Uterus (tissue), 4 donors: ENCODE measurements around the gene PPFIBP1. TPM values are rescaled to one million over a fixed set of nuclear protein-coding genes. Genes with fewer than 3 reads are reported as not detected.

Experiments
- DNase-seq, 2 donors: peaks; one replicate each; pipeline ENCODE4 v3.0.0-alpha.2; 2019 to 2020
- H3K27ac ChIP-seq, 2 donors: fragments of 200-600 bp; sonication (generic); 1 replicate in 1 of 2; 2 replicates in 1 of 2; pipeline ENCODE4 v1.5.1; 2016 to 2018
- H3K27me3 ChIP-seq, 2 donors: fragments of 200-600 bp; sonication (generic); one replicate each; pipeline ENCODE4 v1.5.1; 2018 to 2019; ENCODE audit warnings: control low read depth in 1 of 2
- H3K36me3 ChIP-seq, 2 donors: fragments of 200-600 bp; sonication (generic); one replicate each; pipeline ENCODE4 v1.5.1; 2019; ENCODE audit warnings: control low read depth in 1 of 2
- H3K4me1 ChIP-seq, 2 donors: fragments of 200-600 bp; sonication (generic); one replicate each; pipeline ENCODE4 v1.5.1; 2018 to 2019; ENCODE audit warnings: control low read depth in 1 of 2
- H3K4me3 ChIP-seq, 2 donors: fragments of 200-600 bp; sonication (generic); 1 replicate in 1 of 2; 2 replicates in 1 of 2; pipeline ENCODE4 v1.5.1; 2018 to 2019; ENCODE audit warnings: mild to moderate bottlenecking in 1 of 2
- H3K9me3 ChIP-seq, 2 donors: fragments of 200-600 bp; sonication (generic); one replicate each; pipeline ENCODE4 v1.5.1; 2019; ENCODE audit warnings: control low read depth in 1 of 2
- POLR2A ChIP-seq, 2 donors: fragments of 450-650 bp; IDR thresholded peaks; one replicate each; pipeline ENCODE4 v1.6.1; 2016; ENCODE audit warnings: antibody characterized with exemption in 2 of 2, mild to moderate bottlenecking in 1 of 2, moderate library complexity in 1 of 2
- intact Hi-C: fragments of 100-400 bp; cut with DNase I; formaldehyde crosslinking; loops from one replicate; pipeline ENCODE4 v1.15.1; 2023; ENCODE audit warnings: low total_unique reads
- total RNA-seq, 4 donors: library from RNA; depleted of rRNA in 3 of 4; stranded (reverse); fragments of >200 nt in 3 of 4; gene quantifications; one replicate each; pipeline versions ENCODE4 v1.1.0 to v1.2.4, GENCODE V29; 2014 to 2023
- TF ChIP-seq, protein P1 (sequence below), 4 experiments: fragments of 200-600 bp in 2 of 4; fragments of 450-650 bp in 2 of 4; sonication (generic) in 2 of 4; IDR thresholded peaks; one replicate each; pipeline ENCODE4 v1.5.1; 2016 to 2019; ENCODE audit warnings: antibody characterized with exemption in 4 of 4, mild to moderate bottlenecking in 2 of 4, moderate library complexity in 1 of 4
- donor health status: DM: yes; HTN: yes; CAD: no.

Gene PPFIBP1
- total RNA-seq, 4 donors from 2014 or later, result 43.8 to 139 (median 82.7) TPM

DNA sequence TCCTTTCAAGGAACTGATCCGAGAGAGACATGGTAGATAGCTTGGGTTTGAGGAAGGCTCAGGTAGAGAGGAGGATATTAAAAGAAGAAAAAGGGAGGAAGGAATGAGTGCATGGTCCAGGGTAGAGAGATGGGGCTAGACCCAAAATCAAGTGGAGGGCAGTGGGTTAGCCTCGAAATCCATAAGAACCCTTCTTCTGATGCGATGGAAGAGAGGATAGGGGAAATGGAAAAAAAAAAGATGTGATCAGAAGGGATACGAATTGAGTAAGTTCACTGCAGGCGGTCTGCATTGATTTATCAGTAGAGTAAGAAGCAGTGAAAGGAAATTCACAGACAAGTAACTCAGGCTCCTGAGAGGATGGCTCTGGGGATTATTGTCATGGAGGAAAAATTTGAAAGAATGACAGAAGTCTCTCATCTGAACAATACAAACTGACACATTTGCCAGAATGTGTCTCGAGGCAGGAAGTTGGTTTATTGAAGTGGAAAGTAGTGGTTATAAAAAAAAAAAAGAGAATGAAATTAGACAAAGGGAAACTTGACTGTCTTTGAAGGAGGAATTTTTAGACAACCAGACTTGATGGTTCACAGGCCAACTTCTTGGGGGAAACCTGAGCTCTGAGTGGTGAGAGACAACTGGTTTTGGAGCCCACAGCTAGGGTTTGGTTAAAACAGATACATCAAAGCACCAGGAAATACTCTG is 10.2 kb downstream of the PPFIBP1 start:
- DNase-seq, result no peak
- Histone ChIP-seq H3K4me3 (no peak overlapping the region), H3K27me3 (no peaks in the 10 kb centered on the region), H3K36me3 (no peaks in the 10 kb centered on the region), H3K27ac (no peak overlapping the region), H3K9me3 (no peaks in the 10 kb centered on the region), H3K4me1 (peaks cover 0 to 14% of the 10 kb centered on the region in 2 donors)
- intact Hi-C loops, result no loop called here
- no peak for TF ChIP-seq POLR2A (IDR thresholded peaks at IDR 0.05)
- TF ChIP-seq, protein P1, sequence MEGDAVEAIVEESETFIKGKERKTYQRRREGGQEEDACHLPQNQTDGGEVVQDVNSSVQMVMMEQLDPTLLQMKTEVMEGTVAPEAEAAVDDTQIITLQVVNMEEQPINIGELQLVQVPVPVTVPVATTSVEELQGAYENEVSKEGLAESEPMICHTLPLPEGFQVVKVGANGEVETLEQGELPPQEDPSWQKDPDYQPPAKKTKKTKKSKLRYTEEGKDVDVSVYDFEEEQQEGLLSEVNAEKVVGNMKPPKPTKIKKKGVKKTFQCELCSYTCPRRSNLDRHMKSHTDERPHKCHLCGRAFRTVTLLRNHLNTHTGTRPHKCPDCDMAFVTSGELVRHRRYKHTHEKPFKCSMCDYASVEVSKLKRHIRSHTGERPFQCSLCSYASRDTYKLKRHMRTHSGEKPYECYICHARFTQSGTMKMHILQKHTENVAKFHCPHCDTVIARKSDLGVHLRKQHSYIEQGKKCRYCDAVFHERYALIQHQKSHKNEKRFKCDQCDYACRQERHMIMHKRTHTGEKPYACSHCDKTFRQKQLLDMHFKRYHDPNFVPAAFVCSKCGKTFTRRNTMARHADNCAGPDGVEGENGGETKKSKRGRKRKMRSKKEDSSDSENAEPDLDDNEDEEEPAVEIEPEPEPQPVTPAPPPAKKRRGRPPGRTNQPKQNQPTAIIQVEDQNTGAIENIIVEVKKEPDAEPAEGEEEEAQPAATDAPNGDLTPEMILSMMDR (IDR thresholded peaks at IDR 0.05), result no peak

DNA sequence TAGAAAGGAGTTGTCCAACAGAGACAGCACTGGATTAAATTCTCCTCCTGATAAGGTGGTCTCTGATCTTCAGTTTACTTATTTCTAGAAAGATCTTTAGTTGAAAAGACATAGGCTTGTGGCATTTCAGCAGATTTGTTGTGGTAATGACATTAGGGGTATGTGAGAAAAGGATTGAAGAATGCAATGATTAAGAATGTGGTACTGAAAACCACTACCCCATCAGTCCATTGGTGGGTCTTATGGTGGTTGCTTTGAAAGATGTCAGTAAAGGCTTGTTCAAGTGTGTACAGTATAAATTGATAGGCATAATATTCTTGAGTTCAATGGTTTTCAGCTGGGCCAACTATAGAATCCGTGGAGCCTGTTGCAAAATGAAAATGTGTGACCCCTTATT is 10.8 kb downstream of the PPFIBP1 start:
- no peak for DNase-seq
- Histone ChIP-seq H3K4me1 (peaks cover 0 to 17% of the 10 kb centered on the region in 2 donors), H3K27me3 (no peaks in the 10 kb centered on the region), H3K9me3 (no peaks in the 10 kb centered on the region), H3K4me3 (no peak overlapping the region), H3K27ac (no peak overlapping the region), H3K36me3 (no peaks in the 10 kb centered on the region)
- TF ChIP-seq, protein P1 (IDR thresholded peaks at IDR 0.05), result no peak
- no peak for TF ChIP-seq POLR2A (IDR thresholded peaks at IDR 0.05)
- intact Hi-C loops, result no loop called here

DNA sequence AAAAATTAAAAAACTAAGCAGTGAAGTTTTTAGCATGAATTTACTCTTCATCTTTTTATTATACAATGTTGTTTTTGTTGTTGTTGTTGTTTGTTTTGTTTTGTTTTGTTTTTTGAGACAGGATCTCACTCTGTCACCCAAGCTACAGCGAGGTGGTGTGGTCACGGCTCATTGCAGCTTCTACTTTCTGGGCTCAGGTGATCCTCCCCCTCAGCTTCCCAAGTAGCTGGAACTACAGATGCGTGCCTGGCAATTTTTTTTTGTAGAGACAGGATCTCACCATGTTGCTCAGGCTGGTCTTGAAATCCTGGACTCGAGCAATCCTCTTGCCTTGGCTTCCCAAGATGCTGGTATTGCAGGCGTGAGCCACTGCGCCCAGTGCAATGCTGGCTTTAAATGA is 11.3 kb downstream of the PPFIBP1 start:
- no peak for DNase-seq
- intact Hi-C loops, result no loop called here
- Histone ChIP-seq H3K9me3 (no peaks in the 10 kb centered on the region), H3K36me3 (no peaks in the 10 kb centered on the region), H3K27ac (no peak overlapping the region), H3K27me3 (no peaks in the 10 kb centered on the region), H3K4me3 (no peak overlapping the region), H3K4me1 (peaks cover 0 to 22% of the 10 kb centered on the region in 2 donors)
- TF ChIP-seq, protein P1 (IDR thresholded peaks at IDR 0.05), result no peak
- TF ChIP-seq POLR2A (IDR thresholded peaks at IDR 0.05), result no peak

DNA sequence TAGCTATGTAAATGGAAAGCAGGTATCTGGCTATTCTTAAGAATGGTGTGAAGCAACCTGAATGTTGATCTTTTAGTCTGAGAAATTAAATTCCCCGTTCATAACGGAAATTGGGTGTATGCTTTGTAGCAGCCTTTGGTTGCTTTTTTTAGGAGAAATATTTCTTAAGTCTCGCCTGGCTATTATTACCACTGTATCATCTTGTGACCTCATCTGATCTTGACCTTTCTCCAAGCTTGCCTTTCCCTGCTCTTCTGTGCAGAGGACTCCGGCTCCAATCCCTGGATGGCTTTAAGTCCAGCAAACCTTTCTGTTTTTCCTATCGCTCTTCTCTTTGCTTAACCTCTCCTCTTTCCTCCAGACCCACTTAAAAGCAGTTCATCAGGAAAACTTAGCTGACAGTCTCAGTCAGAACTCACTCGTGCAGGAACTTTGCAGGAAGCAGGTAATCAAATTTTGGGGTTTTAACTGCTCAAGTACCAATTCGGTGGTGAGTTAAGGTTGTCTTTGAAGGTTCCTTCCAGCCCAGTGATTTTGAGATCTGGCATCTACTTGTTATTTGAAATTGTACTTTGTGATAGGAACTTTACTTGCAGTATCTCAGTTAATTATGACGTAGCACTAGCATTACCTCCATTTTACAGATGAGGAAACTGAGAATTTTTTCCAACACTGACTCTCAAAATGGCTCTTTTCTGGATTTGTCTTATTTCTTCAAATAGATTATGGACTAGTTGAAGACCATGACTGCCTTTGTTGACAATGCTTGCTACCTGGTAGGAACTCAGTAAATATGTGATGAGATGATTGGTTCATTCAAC is 14.1 kb downstream of the PPFIBP1 start:
- H3K36me3 ChIP-seq, result no peaks in the 10 kb centered on the region
- intact Hi-C loops, result no loop called here
- no peaks in the 10 kb centered on the region for H3K27me3 ChIP-seq
- peaks cover 0 to 32% of the 10 kb centered on the region in 2 donors for H3K4me1 ChIP-seq
- no peak for DNase-seq
- H3K27ac ChIP-seq, result peak overlapping the region; percentile 32 to 50
- H3K9me3 ChIP-seq, result no peaks in the 10 kb centered on the region
- TF ChIP-seq, protein P1 (IDR thresholded peaks at IDR 0.05), result no peak
- TF ChIP-seq POLR2A (IDR thresholded peaks at IDR 0.05), result no peak
- H3K4me3 ChIP-seq, result no peak overlapping the region

DNA sequence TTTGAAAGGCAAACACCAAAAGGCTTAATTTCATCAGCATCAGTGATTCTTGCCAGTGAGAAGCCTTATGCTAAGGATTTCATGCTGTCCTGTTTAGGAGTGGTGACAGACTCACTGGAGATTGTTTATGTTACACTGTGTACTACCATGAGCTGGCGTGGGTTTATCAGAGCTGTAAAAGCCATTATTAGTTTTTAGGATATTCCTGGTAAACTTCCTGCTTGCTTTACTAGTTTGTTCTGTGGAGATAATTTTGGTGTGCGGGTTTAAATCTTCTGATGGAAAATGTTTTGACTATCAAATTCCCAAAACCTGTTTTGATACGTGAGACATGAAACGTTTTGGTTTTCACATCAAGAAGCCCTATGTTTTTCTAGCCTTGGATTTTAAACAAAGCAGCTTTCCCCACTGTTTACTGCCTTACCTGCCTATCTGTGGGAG is 15.2 kb downstream of the PPFIBP1 start:
- no peaks in the 10 kb centered on the region for H3K36me3 ChIP-seq
- intact Hi-C loops, result no loop called here
- no peaks in the 10 kb centered on the region for H3K9me3 ChIP-seq
- TF ChIP-seq, protein P1 (IDR thresholded peaks at IDR 0.05), result no peak
- TF ChIP-seq POLR2A (IDR thresholded peaks at IDR 0.05), result no peak
- no peaks in the 10 kb centered on the region for H3K27me3 ChIP-seq
- peaks cover 0 to 32% of the 10 kb centered on the region in 2 donors for H3K4me1 ChIP-seq
- H3K27ac ChIP-seq, result peak overlapping the region in 1 of 2 donors; percentile 43
- H3K4me3 ChIP-seq, result no peak overlapping the region
- no peak for DNase-seq
